WI38 (cell line): Measurements from ENCODE around the gene CYP2U1.

Source experiments
- H3K4me3 ChIP-seq: 2 replicates; pipeline ENCODE4 v1.5.1; 2011; ENCODE audit warnings: low read depth, mild to moderate bottlenecking, control low read depth, low read length
- TF ChIP-seq, protein P1 (sequence below): IDR thresholded peaks from 2 replicates; pipeline ENCODE4 v1.5.1; 2012; ENCODE audit warnings: low read depth, mild to moderate bottlenecking, control low read depth, low read length

Gene CYP2U1

DNA sequence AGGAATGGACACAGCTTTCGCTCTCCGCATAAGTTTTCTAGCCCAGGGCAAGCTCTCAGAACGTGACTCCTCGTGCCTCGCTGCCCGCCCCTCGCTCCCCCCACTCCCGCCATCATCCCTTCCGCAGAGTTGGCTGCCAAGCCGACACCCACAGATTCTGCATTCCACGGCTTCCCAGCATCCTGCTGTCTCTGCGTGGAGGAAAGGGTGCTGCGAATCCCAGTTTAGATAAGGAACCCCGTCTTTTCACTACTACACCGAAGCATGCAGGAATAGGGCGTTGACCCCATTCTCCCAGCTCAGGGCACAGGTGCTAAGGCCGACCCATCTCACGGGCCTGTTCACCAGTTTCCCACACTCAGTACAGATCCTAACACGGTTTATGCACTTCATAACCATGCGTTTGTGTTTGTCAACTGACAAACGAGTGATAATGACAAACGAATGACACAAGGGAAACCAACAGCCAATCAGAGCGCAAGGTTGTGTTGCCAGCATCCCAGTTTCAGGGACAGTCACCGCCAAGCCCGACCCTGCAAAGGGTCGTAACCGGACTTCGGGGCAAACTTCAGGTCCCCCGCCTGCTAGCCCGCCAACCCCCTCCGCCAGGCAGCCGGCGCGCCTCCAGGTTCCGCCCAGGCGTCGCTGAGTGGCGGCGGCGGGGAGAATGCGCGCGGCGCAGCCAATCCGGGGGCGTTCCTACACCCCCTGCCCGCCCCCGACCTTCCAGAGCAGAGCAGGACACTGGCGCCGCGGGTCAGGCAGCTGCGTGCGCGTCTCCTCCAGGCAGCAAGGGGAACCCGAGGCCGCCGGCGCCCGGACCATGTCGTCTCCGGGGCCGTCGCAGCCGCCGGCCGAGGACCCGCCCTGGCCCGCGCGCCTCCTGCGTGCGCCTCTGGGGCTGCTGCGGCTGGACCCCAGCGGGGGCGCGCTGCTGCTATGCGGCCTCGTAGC, at the start of gene CYP2U1:
Gene CYP2U1, plus strand, starts transcription at position 729 of the 954 bp plus-strand sequence. Its CDS starts 95 bp downstream, at position 824.
- peak within 1 kb of the TSS; percentile 74 for H3K4me3 ChIP-seq
- TF ChIP-seq, protein P1, sequence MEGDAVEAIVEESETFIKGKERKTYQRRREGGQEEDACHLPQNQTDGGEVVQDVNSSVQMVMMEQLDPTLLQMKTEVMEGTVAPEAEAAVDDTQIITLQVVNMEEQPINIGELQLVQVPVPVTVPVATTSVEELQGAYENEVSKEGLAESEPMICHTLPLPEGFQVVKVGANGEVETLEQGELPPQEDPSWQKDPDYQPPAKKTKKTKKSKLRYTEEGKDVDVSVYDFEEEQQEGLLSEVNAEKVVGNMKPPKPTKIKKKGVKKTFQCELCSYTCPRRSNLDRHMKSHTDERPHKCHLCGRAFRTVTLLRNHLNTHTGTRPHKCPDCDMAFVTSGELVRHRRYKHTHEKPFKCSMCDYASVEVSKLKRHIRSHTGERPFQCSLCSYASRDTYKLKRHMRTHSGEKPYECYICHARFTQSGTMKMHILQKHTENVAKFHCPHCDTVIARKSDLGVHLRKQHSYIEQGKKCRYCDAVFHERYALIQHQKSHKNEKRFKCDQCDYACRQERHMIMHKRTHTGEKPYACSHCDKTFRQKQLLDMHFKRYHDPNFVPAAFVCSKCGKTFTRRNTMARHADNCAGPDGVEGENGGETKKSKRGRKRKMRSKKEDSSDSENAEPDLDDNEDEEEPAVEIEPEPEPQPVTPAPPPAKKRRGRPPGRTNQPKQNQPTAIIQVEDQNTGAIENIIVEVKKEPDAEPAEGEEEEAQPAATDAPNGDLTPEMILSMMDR, result no peak

DNA sequence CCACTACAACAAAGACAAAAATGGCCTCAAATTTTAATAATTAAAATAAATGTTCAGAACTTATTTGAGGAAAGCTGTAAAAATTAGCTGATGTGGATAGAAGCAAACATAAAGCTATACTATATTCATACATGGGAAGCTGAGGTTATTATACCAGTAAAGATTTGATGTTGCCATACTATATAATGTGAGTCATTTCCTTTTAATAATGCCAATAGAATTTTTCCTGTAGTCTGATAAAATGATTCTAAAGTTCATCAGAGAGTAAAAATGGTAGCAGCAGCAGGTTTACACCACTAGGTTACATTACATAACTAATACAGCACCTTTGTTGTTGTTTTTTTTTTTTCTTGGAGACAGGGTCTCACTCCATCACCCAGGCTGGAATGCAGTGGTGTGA, 45.5 kb upstream of the CYP2U1 start:
- H3K4me3 ChIP-seq, result no peak overlapping the region
- TF ChIP-seq, protein P1, result no peak

DNA sequence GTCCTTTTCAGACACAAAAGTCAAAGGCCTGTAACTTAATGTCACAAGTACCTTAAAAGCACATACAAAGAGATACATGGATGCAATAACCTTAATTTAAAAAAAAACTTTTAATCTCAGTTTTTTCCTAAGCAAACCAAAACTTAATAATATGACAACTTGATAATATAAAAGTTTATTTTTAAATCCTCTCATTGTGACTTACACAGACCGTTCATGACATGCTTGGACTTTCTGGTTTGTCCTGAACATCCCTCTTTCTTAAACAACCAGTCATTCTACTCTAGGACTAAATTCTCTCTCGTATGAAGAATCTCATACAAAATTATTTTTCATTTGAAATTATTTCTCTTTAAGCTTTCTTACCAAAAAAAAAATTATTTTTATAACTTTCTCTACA, 43.1 kb upstream of the CYP2U1 start:
- H3K4me3 ChIP-seq, result no peak overlapping the region
- TF ChIP-seq, protein P1, result no peak

DNA sequence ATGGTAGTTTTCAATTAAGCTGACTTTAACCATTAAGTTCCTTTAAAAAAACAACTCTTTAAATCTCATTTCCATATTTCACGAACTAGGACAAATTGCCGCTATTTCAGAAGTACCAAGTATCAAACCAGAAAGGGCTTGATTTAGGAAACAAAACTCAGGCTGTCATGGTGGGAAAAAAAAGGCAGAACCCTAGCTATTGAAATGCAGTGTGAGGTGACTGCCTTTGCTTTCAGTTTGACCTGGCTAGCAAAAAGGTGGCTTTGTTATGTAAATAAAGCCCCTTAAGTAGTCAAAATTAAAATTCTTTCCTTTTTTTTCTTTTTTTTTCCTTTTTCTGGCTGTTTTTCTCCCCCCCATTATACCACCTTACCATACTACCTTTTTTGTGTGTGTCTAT, 40.6 kb upstream of the CYP2U1 start:
- TF ChIP-seq, protein P1, result no peak
- no peak overlapping the region for H3K4me3 ChIP-seq

DNA sequence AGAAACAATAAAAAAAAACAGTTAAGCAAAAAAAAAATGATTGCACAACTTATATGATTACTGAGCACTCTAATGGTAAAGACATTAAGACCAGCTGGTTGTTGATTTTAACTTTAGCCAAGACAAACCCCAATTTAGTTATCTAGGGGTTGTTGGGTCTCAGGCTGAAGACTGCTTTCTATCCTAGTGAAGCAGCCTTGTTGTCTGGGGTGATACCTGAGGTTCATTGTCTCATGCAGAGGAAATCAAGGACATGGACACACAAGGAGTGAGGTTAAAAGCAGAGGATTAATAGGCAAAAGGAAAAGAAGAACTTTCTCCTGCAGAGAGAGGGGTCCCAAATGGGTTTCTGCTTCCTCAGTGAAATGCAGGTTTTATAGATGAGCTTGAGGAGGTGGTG, 40.0 kb upstream of the CYP2U1 start:
- H3K4me3 ChIP-seq, result no peak overlapping the region
- TF ChIP-seq, protein P1, result no peak

DNA sequence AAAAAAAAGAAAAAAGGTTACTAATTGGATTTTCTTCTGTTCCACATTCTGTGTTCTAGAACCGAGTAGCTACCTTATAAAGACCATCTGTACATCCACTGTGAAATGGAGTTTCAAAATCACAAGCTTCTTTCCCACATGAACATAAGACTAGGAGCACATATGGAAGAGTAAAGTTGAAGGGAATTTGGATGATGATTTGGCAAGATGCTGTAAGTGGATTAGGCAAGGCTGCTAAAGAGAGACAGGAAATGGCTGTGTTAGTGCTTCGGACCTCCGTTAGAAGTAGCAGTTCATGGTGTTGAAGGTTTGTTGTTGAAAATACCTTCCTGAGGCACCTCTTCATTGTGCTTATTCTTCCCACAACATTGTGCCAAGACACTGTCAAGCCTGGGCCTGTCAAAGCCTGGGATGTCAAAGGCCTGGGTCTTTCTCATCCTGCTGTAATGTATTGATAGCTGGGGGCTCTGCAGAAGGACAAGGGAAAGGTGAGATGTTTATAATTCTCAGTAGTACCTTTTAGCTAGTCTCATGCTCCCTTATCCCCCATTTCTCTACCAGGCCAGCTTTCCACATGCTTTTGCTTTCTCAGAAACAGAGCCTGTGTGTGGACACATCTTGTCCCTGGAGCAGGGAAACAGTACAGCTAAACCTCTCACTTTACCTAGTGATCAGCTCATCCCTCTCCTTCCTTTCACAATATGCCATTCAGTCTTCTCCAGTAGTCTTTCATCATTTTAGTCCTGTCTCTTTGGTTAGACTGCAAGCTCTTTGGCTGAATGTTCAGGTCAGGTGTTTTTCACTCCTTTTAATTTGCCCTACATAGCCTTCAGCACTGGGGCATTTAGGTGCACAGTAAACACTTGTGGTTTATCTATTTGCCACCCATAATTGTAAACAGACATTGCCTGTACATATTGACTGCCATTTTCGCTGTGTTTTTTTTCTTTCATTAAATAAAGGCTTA, 37.9 kb upstream of the CYP2U1 start:
- TF ChIP-seq, protein P1, result no peak

More for the DNA sequence above, 37.9 kb upstream of the CYP2U1 start:
- H3K4me3 ChIP-seq, result no peak overlapping the region
